Urothelium cell line (cell line): Measurements from ENCODE around the gene PSMD13.
"Not testable (repeated sequence)": the region's sequence is repeated elsewhere in the genome, so short reads cannot be mapped to it uniquely, and the experiment has no call there.

Experiments used
- DNase-seq: peaks from one replicate; pipeline ENCODE4 v3.0.0; 2011; ENCODE audit warnings: low spot score, mixed read lengths
- FAIRE-seq: peaks from 2 replicates; lab custom pipeline; 2011; peaks lifted over from hg19 to GRCh38; lab: Jason Lieb, UNC

Gene PSMD13

GRCh38 chr11:285894-286220, 49.1 kb downstream of the PSMD13 start:
- FAIRE-seq (no peak), DNase-seq (no peak)

- DNase-seq, FAIRE-seq: not testable (repeated sequence)
These were observed 50.4 kb downstream of the PSMD13 start for GRCh38 chr11:286977-287820.

GRCh38 chr11:287821-288477, 51.2 kb downstream of the PSMD13 start:
- DNase-seq (no peak), FAIRE-seq (no peak)

GRCh38 chr11:288478-289397, 52.0 kb downstream of the PSMD13 start, which contains the start of gene PGGHG:
PGGHG (plus strand) TSS chr11:289126; CDS start chr11:289817, 691 bp downstream.
- DNase-seq: peak; percentile 85
- FAIRE-seq: no peak

- DNase-seq: no peak
- no peak for FAIRE-seq
These were observed 52.6 kb downstream of the PSMD13 start for GRCh38 chr11:289398-289711.

- DNase-seq (no peak), FAIRE-seq (no peak)
These were observed 53.2 kb downstream of the PSMD13 start for GRCh38 chr11:289712-290620.

- DNase-seq (no peak), FAIRE-seq (no peak)
These were observed 54.0 kb downstream of the PSMD13 start for GRCh38 chr11:290621-291231.

- DNase-seq (no peak), FAIRE-seq (no peak)
These were observed 54.8 kb downstream of the PSMD13 start for GRCh38 chr11:291281-292210.

GRCh38 chr11:292211-293121, 55.7 kb downstream of the PSMD13 start:
- DNase-seq (no peak), FAIRE-seq (no peak)

- DNase-seq (no peak), FAIRE-seq (no peak)
These were observed 56.6 kb downstream of the PSMD13 start for GRCh38 chr11:293271-293851.

GRCh38 chr11:293852-294661, 57.3 kb downstream of the PSMD13 start:
- DNase-seq (no peak), FAIRE-seq (no peak)

GRCh38 chr11:294780-295179, 58.0 kb downstream of the PSMD13 start:
- DNase-seq (no peak), FAIRE-seq (no peak)

- no peak for FAIRE-seq
- DNase-seq: no peak
These were observed 58.8 kb downstream of the PSMD13 start for GRCh38 chr11:295351-296170.

- no peak for DNase-seq
These were observed 59.6 kb downstream of the PSMD13 start for GRCh38 chr11:296171-297050.

GRCh38 chr11:297051-297585, 60.3 kb downstream of the PSMD13 start:
- DNase-seq (no peak), FAIRE-seq (no peak)

More at GRCh38 chr11:296171-297050, 59.6 kb downstream of the PSMD13 start:
- no peak for FAIRE-seq
